ENCODE measurements around the gene KCMF1.

KCMF1 gene

DNA sequence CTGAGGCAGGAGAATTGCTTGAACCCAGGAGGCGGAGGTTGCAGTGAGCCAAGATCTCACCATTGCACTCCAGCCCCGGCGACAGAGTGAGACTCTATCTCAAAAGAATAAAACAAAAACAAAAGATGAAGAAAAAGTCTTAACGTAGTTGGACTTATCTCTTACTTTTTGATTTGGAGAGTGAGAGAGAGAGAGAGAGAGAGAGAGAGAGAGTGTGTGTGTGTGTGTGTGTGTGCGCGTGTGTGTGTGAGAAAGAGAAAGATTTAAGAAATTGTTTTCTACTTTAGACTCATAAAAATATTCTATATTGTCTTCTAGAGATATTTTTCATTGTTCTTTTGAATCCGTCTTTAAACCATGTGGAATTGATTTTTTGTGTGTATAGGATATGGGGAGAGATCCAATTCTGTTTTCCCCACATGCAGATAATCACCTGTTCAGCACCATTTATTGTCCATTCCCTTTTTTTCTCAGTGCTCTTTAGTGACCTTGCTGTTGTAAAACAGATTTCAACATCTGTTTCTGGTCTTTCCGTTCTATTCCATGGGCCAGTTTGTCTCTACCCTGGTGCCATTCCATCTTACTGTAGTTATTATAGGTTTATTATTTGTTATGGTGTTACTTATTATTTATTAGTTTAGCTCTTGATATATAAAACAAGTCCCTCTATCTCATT is 53.5 kb downstream of the KCMF1 start:
- no peak for DNase-seq (ENCODE audit: low spot score)

DNA sequence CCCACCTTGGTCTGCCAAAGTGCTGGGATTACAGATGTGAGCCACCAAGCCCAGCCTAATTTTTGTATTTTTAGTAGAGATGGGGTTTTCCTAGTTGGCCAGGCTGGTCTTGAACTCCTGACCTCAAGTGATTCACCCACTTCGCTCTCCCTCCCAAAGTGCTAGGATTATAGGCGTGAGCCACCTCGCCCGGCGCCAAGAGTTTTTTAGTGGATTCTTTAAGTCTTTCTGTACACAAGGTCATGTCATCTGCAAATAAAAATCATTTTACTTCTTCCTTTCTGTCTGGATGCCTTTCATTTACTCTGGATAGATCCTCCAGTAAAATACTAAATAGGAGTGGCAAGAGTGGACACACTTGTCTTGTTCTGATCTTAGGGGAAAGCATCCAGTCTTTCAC is 61.7 kb downstream of the KCMF1 start:
- no peak for DNase-seq (ENCODE audit: low spot score)

DNA sequence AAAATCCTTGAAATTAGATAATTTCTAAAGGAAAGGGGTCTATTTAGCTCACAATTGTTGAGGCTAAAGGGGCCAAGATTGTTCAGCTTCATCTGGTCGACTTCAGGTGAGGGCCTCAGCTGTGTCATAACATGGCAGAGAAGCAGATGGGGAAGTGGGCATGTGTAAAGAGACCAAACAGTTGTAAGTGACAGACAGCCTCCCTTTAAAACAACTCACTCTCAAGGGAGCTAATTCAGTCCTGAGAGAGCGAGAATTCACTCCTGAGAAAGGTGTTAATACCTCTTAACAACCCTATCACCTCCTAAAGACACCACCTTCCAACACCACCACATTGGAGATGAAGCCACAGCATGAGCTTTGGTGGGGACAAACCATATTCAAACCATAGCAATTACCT is 62.4 kb downstream of the KCMF1 start:
- no peak for DNase-seq (ENCODE audit: low spot score)

GRCh38 chr2:85034158-85034557 is 63.2 kb downstream of the KCMF1 start:
- DNase-seq (ENCODE audit: low spot score): no peak

DNA sequence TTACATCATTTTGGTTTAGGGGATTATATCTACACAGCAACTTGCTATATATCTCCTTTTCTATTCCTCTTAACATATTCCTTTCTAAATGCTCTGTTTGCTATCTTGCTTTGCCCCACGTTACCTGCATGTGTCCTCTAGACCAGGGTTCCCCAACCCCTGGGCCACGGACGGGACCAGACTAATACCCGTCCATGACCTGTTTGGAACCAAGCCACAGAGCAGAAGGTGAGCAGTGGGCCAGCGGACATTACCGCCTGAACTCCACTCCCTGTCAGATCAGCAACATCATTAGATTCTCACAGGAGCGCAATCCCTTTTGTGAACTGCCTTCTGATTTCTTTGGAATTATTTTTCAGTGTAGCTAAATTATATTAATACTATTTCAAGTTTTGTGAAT is 66.7 kb downstream of the KCMF1 start:
- no peak for DNase-seq (ENCODE audit: low spot score)

- DNase-seq (ENCODE audit: low spot score): no peak
Measured at GRCh38 chr2:85042330-85042729, 71.4 kb downstream of the KCMF1 start.

- no peak for DNase-seq (ENCODE audit: low spot score)
Measured at GRCh38 chr2:85048534-85048933, 77.6 kb downstream of the KCMF1 start.

GRCh38 chr2:85049236-85049635 is 78.3 kb downstream of the KCMF1 start:
- no peak for DNase-seq (ENCODE audit: low spot score)

GRCh38 chr2:85053802-85054201 is 82.8 kb downstream of the KCMF1 start:
- DNase-seq (ENCODE audit: low spot score): no peak

GRCh38 chr2:85057226-85057962 is 86.4 kb downstream of the KCMF1 start:
- no peak for DNase-seq (ENCODE audit: low spot score)

GRCh38 chr2:85061896-85062295 is 90.9 kb downstream of the KCMF1 start:
- DNase-seq (ENCODE audit: low spot score): no peak

DNA sequence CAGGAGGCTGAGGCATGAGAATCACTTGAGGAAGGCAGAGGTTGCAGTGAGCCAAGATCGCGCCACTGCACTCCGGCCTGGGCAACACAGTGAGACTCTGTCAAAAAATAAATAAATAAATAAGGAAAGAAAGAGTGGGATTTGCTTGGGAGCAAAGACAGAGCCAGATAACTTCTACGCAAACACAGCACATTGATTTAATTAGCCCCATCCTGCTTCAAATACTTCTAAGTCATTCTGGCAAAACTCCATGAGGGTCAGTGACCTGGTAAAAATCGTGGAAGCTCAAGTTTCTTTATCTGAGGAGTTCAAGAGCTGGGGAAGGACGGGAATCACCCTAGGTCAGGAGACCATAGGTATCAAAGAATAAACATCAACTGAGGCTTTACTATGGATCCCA is 91.6 kb downstream of the KCMF1 start:
- no peak for DNase-seq (ENCODE audit: low spot score)

DNA sequence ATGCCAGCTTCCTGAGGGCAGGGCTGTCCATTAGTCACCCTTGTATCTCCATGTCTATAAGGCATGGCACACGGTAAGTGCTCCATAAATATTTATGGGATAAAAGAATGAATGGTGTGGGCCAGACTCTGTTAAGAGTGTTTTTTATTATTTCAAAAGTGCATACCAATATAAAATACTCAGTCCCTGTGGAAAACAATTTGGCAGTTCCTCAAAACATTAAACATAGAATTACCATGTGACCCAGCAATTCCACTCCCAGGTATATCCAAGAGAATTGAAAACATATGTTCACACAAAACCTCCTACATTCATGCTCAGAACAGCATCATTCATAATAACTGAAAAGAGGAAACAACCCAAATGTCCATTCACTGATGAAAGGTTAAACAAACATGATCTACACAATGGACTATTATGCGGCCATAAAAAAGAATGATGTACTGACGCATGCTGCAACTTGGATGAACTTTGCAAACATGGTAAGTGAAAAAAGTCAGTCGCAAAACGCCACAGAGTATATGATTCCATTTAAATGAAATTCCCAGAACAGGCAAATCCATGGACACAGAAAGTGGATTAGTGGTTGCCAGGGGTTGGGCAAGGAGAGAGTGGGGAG is 93.1 kb downstream of the KCMF1 start:
- no peak for DNase-seq (ENCODE audit: low spot score)

DNA sequence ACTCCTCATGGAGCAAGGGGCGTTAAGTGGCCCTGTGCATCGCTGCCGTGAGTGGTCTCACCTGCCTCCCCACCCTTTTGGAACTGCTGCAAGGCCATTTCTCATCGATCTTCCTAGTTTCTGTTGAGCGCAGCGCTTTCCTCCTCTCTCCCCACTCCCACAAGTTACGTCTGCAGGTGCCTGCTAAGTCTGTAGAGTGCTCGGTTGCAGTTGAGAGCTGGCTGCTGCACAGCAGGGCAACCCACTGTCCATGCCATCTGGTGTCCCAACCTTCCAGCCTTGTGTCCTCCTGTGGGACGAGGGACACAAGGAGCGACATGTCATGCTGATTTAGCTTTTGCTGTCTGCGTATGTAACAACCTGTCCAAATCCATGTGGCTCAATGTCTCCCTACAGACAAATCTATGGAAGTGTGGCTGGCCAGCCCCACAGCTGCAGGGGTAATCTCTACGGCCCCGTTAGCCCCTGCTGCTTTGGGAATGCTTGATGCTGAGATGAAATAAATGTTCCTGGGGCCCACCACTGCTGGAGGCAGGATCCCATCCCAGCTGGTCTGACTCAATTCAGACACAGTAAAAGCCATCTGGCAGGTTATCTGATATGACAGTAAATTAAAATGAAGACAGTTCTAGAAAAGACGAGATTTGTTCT is 94.1 kb downstream of the KCMF1 start:
- no peak for DNase-seq (ENCODE audit: low spot score)

DNA sequence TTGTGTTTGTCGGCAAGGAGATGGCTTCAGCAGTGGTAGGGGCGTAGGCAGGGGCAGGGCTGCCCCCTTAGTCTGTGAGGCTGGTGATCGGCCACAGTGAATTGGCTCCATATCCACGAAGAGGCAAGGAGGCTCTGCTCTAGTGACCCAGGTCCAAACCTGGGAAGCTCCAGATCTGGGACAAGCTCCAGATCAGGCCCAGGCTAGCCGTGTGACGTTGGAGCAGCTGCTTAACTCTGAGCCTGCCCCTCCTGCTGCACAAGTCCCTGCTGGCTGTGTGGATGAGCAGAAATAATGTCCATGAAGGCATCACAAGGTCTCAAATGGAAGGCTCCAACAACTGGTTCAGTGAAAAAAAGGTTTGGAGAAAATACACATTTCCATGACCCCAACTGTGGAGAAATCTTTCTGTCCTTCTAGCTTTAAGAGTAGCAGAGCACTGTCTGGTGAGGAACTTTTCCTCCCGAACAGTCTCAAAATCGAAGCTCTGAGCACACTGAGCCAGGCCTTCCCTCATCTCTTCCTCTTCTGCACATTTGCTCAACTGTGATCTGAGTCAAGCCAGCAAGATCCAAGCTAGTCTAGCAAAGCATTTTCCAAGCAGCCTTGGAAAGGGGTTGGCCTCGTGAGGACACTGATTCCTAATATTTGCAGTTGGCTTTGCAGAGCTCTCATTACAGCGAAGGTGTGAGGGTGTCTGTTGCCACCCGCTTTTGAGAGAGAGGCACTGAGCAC is 95.2 kb downstream of the KCMF1 start:
- DNase-seq (ENCODE audit: low spot score): no peak

DNA sequence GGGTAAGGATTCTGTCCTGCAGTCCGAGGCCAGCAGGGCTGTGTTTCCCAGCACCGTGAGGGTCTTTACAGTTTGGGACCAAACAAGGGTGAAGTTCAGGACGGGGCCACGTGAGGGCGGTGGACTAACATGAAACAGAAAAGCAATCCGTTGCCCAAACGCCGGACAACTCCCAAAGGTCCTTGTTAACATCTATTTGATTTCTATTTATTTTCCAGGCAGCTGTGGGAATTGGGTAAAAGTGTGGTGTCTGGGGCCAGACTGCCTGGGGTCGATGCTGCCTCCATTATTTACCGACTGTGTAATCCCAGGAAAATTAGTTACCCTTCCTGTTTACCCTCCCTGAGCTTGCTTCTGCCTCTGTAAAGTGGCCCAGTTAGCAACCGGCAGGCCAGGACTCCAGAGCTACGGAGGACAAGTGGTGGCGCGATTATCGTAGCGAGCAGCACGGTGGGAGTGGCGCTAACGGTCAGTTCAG is 96.0 kb downstream of the KCMF1 start:
- DNase-seq (ENCODE audit: low spot score): peak; percentile 62

DNA sequence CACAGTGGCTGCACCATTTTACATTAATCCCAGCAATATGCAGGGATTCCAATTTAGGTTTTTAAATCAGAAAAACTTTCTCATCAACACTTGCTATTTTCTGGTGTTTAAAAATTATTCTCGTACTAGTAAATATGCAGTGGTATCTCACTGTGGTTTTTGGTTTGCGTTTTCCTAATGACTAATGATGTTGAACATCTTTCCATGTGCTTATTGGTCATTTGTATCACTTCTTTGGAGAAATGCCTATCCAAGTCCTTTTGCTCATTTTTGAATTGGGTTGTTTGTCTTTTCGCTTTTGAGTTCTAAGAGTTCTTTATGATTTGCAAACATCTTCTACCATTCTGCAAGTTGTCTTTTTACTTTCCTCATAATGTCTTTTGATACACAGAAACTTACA is 100.1 kb downstream of the KCMF1 start:
- DNase-seq (ENCODE audit: low spot score): no peak

DNA sequence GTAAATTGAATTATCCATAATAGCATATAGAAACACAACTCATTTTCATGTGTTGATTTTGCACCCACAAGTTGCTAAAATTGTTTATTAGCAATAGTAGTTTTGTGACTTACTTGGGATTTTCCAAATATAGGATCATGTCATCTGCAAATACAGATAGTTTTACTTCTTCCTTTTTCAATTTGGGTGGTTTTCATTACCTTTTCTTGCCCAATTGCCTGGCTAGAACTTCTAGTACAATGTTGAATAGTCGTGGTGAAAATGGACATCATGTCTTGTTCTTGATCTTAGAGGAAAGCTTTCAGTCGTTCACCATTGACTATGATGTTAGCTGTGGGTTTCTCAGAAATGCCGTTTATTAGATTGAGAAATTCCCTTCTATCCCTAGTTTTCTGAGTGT is 102.1 kb downstream of the KCMF1 start:
- DNase-seq (ENCODE audit: low spot score): no peak

DNA sequence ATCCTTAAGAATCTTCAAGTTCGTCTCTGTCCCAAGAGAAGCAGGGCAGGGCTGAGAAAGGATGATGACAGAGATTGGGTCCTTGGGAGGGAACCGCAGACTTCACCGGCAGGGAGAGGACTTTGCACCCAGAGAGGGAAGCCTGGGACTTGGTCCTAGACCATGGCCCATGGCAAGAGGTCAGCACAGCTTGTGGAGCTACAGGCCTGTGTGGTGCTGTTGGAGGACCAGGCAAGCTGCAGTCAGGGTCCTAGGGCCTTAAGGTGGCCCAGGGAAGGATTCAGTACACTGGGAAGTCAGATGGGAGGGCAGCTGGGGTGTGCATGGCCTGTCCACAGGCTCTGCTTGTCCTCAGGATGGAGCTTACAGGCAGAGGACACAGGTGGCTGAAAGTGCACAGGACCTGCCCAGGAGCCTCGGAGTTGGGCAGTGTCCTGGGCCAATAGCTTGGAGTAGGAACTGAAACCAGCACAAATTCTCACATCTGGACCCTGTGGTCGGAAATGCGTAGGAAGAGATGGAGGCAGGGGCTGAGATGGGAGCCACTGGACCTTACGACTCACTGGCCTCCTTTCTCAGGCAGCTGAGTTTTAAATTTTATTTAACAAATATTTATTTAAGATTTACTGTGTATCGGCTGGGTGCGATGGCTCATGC is 105.8 kb downstream of the KCMF1 start:
- no peak for DNase-seq (ENCODE audit: low spot score)

DNA sequence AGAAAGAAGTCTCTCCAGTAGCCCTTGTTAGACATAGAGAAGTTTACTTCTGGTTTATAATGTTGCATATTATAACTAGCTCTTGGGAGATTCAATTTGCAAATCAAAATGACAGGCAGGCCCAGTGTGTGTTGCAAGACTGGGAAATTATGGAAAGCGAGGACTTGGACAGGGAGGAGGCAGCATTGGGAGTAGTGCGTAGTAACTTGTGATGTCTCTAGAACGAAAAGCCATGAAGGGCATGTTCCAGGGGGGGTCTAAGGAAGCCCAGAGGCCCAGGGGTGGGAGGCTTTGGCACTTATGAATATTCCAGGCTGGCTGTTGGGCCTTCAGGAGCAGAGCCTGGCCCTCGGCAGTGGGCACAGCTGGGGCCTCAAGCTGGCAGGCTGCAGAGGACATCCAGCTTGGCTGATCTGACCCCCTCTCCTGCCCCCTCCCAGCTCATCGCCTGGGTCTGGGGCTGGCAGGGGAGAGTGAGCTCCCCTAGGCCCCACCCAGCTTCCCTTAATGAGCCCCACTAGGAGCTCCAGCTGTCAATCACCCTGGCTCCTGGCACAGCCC is 107.0 kb downstream of the KCMF1 start:
- DNase-seq (ENCODE audit: low spot score): no peak

GRCh38 chr2:85078536-85078935 is 107.6 kb downstream of the KCMF1 start:
- no peak for DNase-seq (ENCODE audit: low spot score)

Data from pons (tissue), 1 donor.